Activated CD4-positive, alpha-beta T cell treated with anti-CD3 and anti-CD28 coated beads, Interleukin-10, Interleukin-2, amounts not matched to agents 100 ng/mL and 50 ng/mL, durations not matched to agents 16 hours and 8 hours (primary cell): ENCODE measurements around the gene FLAD1.

Source experiments
- DNase-seq: peaks from one replicate; pipeline ENCODE4 v3.0.0-alpha.2; 2020

Gene FLAD1

DNA sequence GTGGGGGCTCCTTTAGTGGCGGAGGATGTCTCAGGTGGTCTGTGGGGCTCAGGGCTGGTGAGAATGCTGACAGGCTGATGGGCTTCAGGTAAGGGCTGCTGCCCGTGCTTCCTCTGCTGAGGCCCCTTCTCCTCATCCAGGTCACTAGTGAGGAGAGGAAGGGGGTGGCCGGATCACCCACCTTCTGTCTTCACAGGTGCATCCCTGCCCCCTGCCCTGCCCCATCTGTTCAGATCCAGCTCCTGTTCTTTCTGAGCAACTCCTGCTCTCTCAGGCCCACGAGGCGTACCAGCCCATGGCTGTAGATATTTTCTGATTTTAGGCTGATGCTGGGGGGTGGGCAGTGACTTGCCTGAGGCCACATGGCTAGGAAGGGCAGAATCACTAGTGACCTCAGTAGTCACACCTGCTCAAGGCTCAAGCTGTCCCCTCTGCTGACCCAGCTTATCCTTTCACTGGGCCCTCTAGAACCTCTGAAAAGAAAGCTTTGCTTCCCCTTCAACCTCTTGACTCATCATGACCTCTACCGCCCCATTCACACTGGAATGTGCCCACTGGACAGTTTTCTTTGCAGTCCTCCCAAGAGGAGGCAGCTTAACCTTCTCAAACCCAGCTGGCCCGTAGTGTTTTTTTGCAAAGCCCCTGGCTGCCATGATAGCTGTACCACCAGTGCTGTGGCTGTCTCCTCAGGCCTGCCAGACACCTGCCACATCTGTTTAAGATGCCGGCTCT, 35.6 kb downstream of the FLAD1 start:
- no peak for DNase-seq

DNA sequence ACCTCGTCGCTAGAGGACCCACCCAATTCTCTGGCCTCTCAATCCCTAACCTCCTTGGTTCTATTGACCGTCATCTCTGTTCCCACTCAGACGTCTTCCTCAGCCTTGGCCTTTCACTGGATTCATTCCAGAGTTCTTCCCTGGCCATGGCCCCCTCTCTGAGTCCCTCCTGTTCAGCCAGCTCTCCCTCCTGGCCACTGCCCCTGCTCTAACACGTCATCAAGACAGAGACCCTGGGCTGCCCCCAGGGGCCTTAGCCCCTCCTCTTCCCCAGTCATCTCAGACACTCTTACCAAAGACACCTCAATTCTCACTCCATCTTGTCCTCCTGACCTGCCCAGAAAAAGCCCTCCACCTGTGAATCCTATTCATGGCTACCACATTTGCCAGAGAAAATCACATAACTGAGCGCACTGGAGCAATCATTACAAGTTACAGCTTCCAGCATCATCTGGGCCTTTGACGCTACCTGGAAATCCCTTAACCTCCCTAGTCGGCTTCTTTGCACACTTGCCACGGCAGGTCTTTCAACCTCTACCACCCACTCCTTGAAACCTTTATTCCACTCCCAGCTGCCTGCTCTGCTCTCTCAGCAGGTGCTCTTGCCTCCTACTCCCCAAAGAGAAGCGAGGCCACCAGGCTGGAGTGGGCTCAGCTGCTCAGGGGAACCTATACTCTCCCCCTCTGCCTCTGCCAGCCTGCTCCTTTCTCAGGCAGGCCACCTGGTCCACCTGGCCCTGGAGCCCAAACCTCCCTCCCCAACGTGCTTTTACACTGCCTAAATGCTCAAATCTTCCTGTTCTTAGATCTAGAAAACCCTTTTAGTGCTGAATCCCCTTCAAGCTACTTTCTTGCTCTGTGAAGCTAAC, 36.5 kb downstream of the FLAD1 start:
- no peak for DNase-seq

- no peak for DNase-seq
Observed at GRCh38 chr1:155022136-155022926, 39.2 kb downstream of the FLAD1 start.

DNA sequence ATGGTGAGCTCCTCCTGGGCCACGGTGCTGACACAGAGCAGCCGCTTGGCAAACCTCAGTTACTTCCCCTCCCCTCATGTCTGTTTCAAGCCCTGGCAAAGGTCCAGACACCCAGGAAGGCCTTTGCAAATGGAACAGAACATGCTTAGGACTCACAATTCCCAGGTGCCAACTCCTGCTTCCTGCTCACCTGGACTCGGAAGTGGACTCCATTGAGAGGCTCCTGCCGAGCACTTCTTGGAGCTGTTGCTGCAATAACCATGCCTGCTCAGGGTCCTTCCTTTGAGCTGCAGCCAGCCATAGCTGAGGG, 39.7 kb downstream of the FLAD1 start:
- DNase-seq = no peak

GRCh38 chr1:155023627-155024026, 40.5 kb downstream of the FLAD1 start:
- DNase-seq = no peak

DNA sequence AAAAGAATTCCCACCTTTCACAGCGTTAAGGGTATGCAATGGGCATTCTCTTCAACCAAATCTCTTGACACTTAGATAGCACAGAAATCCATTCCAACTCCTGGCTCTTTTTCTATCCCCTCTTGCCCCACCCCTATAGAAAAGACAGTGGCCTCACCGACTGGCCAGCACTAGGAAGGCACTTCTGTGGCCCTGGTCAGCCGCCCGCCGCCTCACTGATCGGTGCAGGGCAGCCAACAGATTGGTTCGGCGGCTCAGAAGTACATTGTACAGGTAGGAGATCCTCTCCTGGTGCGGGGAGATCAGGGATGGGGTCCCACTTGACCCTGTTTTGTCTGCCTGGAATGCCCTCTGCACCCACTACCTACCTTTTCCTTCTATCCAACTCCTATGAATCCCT, 41.2 kb downstream of the FLAD1 start:
- no peak for DNase-seq

DNA sequence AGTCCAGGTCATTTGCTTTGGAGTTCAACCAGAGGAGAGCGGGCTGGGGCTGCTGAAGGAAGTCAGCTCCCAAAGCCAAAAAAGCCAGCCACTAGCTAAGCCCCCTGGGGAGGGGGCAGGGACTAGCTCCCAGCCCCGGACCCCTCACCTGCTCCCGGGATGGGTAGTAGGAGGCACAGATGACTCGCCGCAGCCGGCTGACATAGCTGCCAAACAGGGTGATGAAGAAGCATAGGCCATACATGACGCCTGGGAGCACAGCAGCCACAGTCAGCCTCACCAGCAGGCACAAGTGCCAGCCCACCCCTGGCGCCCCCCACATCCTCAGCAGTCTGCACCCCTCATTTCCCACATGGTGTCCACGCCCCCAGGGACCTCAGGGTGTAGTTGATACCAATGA, 43.0 kb downstream of the FLAD1 start:
- no peak for DNase-seq

DNA sequence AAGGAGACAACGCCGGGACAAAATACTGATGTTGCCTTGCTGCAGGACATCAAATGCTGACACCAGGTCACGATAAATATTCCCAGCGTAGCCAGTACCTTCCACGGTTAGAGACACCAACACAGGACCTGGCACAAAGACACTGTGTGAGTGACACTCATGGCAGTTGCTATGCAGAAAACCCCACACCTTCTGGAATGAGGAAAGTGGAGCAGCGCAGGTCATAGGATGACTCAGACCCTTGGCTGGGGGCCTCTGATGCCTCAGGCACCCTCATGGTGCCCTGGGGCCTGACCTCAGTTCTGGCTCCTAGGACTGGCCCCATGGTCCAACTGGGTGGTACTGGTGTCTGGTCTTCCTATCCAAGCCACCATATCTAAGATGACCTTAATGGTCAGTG, 43.4 kb downstream of the FLAD1 start:
- DNase-seq = no peak

GRCh38 chr1:155029513-155030242, 46.5 kb downstream of the FLAD1 start:
- no peak for DNase-seq

DNA sequence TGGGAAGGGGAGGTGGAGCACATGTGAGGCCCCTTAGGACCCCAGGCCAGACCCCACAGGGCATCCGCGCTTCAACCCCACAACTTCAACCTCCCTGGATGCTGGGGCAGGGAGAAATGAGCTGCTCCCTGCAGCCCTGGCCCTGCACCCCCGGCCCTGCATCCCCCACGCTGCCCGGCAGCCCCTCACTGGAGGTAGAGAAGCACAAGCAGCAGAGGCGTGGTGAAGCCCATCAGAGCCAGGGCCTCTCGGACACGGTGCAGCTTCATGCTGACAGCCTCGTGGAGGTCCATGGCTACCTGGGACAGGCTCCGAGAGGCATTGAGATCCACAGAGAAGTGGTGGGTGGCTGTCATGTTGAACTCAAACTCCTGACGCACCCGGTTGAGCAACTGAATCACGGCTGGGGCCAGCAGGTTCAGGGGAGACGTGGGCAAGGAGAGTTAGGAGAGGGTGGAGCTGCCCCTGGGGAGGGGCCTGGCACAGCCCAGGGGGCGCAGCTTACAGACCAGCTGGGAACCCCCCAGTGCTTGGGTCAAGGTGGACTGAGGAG, 47.2 kb downstream of the FLAD1 start:
- no peak for DNase-seq

DNA sequence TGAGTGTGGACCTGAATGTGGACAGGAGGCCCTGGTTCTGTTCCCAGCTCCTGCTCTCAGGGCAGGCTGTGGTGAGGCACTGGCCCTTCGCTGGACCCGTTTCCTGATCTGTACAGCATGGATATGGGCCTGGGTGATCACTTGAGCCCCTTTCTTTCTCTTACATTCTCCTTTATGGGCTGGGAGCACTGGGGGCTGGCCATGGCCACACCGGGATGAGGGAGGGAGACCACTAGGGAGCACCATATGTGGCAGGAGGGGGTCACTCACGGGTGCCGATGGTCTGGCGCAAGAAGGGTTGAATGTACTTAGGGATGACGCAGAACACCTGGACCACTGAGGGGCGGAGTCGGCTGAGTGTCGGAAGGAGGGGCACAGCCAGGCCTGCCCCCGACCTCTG, 47.8 kb downstream of the FLAD1 start:
- DNase-seq = no peak

- DNase-seq = no peak
Observed at GRCh38 chr1:155032886-155033285, 49.7 kb downstream of the FLAD1 start.

DNA sequence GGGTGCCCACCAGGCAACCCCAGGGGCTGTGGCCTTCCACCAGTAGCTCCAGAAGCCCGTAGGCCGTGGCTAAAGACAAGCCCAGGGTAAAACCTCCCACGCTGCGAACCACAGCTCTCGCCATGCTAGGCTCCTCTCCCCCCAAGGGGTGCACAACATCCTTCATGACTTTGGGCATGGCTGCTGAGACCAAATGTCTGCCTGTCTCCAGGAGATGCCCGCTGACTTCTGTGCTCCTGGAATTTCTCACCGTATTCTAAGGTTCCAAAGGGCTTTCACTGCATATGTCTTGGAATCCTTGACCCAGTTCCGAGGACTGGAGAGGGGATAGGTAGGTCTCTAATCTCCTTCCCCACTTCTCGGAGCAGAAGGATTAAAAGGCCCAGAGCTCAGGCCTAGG, 50.4 kb downstream of the FLAD1 start, which contains the start of the genes DCST1 and DCST2:
Gene DCST1 (plus strand): TSS at position 301 of the 400 bp plus-strand sequence. CDS start 213 bp downstream, outside the sequence.
Gene DCST2 (minus strand): TSS at position 258 of the 400 bp plus-strand sequence. CDS start 80 bp downstream, at position 178.
- DNase-seq = no peak

- DNase-seq = no peak
Observed at GRCh38 chr1:155034318-155035208, 51.4 kb downstream of the FLAD1 start.

DNA sequence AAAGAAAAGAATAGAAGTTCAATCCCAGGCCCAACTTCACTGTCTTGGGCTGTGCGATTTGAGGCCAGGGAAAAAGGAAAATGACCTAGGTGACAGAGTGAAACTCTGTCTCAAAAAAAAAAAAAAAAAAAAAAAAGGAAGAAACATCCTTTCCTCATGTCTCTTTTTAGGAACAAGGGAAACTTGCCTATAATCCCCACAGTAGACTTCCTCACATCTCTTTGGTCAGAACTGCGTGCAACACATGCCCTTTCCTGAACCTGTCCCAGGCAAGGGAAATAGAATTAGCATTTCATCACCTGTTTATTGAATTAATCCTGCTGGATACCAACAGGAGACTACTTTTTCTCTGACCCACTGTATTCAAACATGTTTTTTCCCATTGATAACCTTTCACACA, 52.8 kb downstream of the FLAD1 start:
- no peak for DNase-seq

DNA sequence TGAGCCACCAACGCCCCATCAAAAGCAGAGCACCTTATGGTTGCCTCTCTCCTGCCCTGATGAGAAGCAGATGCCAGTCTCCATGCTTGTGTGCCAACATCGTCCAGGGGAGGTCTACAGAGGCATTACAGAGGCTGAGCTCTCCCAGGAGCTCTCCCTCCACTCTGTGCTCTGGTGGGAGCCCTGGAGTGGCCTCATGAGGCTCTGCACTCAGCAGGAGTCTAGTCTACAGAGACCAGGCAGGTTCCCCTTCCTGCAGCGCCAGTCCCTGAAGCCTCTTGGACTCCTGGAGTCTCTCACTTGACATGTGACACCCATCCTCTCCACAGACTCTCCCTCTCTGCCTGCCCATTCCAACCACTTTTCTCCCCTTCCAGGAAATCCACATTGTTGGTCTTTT, 53.9 kb downstream of the FLAD1 start:
- no peak for DNase-seq

GRCh38 chr1:155037851-155038441, 54.8 kb downstream of the FLAD1 start:
- no peak for DNase-seq

DNA sequence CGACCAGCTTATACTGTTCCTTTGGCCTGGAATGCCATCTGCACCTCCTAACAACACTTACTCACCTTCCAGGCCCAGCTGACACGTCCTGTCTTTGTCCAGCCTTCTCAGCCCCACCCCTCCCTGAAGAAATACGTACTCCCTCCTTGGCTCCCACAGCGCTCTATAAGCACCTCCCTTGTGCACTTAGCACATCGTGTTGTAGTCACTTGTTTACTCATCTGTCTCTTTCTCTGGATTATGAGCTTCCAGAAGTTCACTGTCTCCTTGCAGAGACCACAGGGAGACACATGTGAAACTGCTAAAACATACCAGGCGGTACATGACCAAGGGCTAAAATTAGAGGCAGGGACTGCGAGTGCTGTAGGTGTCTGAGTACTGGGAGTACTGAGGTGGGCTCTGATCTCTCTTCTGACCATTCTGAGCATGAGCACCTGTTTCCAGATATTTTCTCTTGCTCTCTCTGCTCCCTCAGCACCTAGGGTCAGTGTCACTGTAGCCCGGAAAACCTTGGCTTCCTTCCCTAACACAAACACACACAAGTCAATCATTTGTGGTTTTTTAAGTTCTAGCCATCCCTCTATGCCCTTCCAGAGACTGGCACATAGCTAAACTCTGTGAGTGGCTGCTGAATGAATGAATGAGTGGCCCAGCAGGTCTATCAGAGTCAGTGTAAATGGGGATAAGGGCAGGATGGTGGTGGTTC, 55.6 kb downstream of the FLAD1 start:
- no peak for DNase-seq

DNA sequence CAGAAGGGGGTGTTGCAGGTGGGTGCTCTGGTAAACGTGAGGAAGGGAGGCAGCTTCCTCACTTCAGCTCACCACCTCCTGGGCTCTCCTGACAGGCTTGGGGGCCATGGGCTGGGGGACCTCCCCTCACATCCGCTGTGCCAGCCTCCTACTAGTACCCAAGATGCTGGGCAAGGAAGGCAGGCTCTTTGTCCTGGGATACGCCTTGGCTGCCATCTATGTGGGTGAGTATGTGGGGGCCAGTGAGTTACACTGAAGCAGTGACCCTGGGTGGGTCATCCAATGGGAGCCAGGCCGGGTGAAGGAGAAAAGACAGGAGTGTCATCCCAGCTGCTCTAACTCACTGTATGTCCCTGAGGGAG, 56.1 kb downstream of the FLAD1 start:
- no peak for DNase-seq

DNA sequence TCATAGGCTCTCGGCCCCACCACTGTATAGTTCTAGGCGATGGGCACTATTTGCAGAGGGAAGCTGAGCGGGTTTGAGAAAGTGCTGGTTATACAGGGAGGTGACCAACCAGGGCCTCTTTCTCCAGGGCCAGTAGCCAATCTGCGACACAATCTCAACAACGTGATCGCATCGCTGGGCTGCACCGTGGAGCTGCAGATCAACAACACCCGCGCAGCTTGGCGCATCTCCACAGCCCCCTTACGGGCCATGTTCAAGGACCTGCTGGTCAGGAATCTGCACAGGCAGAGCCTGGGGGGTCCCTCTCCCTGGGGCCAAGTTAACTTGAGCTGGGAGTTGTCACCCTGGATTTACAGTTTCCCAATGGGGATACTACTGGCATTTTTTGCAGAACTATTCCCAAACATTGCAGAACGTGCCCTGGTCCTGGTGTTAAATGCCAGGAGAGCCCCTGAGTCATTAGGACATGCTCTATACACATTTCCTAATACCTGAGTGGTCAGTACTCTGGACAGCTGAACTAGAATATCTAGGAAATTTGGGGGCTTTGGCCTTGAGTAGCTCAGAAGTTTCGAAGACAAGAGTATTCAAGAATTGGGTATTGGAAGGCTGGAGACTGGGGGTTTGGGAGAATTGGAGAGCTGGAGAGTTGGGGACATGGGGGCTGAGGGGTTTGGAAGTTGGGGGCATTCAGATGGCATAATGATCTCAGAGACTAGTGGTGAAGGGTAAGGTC, 57.4 kb downstream of the FLAD1 start:
- no peak for DNase-seq
